Measurements from ENCODE around the gene KLF12.

Gene KLF12

GRCh38 chr13:74134221-74134776 lies at the start of gene KLF12:
KLF12 (minus strand) TSS chr13:74134404.
- peak; percentile 66 to 91 (median 76) for DNase-seq (ENCODE audit: low read depth in 4 of 4, low spot score in 1 of 4)

- no peak for DNase-seq (ENCODE audit: low read depth in 4 of 4, low spot score in 1 of 4)
These were observed 48.3 kb upstream of the KLF12 start for GRCh38 chr13:74182491-74182890.

- DNase-seq (ENCODE audit: low read depth in 4 of 4, low spot score in 1 of 4) = no peak
These were observed 40.6 kb upstream of the KLF12 start for GRCh38 chr13:74174810-74175209.

- DNase-seq (ENCODE audit: low read depth in 4 of 4, low spot score in 1 of 4) = no peak
These were observed 39.6 kb upstream of the KLF12 start for GRCh38 chr13:74173822-74174221.

- DNase-seq (ENCODE audit: low read depth in 4 of 4, low spot score in 1 of 4) = no peak
These were observed 37.4 kb upstream of the KLF12 start for GRCh38 chr13:74171641-74172040.

- DNase-seq (ENCODE audit: low read depth in 4 of 4, low spot score in 1 of 4) = no peak
These were observed 35.5 kb upstream of the KLF12 start for GRCh38 chr13:74169676-74170075.

GRCh38 chr13:74168263-74168675 lies 34.1 kb upstream of the KLF12 start:
- no peak for DNase-seq (ENCODE audit: low read depth in 4 of 4, low spot score in 1 of 4)

GRCh38 chr13:74166261-74167004 lies 32.2 kb upstream of the KLF12 start:
- no peak for DNase-seq (ENCODE audit: low read depth in 4 of 4, low spot score in 1 of 4)

- DNase-seq (ENCODE audit: low read depth in 4 of 4, low spot score in 1 of 4) = no peak
These were observed 28.6 kb upstream of the KLF12 start for GRCh38 chr13:74162782-74163181.

- DNase-seq (ENCODE audit: low read depth in 4 of 4, low spot score in 1 of 4) = no peak
These were observed 27.9 kb upstream of the KLF12 start for GRCh38 chr13:74162135-74162534.

DNA sequence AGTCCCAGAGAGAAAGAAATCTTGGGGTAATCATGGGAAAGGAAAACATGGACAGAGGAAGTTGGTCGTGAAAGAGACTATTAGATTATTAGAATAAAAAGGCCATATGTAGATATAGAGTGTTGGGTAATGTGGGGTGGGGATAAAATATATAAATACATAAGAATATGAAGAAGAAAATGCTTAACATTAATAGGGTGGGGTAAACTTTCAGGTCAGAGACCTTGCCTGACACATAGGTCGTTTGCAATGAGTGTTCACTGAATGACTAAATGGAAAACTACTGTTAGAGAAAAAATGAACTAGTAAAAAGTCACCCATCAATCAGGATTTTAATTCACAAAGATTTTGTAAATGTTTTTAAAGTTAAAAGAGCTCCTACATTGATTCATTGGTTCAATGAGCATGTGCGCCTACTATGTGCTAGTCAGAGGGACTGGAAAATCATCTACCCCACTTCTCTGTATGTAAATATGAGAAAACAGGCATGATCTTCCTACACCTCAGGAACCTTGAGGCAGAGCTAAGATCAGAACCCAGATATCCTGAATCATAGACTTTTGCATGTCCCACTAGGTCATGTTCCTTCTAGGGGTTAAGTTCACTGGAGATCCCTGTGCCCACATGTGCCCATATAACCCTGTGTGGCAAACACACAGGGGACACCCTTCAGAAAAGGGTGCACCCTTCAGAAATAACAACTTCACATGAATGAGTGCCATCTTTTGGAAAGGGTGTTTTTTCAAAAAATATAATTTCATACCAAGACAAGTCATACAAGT lies 24.6 kb upstream of the KLF12 start:
- no peak for DNase-seq (ENCODE audit: low read depth in 4 of 4, low spot score in 1 of 4)

GRCh38 chr13:74158028-74158427 lies 23.8 kb upstream of the KLF12 start:
- DNase-seq (ENCODE audit: low read depth in 4 of 4, low spot score in 1 of 4) = no peak

DNA sequence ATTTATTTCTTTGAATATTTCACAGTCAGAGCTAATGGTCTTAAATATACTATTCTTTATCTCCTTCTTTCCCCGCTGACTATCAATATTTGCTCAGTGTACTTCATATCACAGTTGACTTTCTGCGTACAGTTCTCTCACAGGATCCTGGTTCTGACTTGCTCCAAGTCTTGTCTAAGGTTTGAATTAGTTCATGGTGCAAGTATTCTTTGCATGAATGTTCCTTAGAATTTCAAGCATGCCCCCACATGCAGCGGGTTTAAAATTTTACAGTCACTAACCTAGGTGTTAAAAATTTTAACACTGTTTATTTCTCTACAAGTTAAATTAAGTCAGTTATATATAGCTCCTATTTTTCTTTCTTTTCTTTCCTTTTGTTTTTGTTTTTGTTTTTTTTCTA lies 20.8 kb upstream of the KLF12 start:
- no peak for DNase-seq (ENCODE audit: low read depth in 4 of 4, low spot score in 1 of 4)

DNA sequence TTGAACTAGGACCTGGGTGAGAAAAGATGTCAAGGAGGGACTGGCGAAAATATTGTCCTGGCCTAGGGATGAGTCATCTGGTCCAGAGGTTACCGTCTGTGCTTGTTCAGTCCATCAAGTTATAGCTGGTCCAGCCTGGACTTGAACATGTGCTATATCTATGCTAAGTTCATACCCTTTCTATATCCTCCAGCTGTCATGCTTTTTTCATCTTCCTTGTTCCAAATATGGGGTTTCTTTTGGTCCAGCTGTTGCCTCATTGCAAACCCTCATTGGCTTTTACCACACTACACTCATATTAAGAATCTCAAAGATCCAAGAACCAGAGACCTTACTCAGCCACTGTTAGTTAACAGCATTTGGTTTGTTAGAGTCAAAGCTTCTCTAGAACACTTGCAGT lies 19.1 kb upstream of the KLF12 start:
- no peak for DNase-seq (ENCODE audit: low read depth in 4 of 4, low spot score in 1 of 4)

DNA sequence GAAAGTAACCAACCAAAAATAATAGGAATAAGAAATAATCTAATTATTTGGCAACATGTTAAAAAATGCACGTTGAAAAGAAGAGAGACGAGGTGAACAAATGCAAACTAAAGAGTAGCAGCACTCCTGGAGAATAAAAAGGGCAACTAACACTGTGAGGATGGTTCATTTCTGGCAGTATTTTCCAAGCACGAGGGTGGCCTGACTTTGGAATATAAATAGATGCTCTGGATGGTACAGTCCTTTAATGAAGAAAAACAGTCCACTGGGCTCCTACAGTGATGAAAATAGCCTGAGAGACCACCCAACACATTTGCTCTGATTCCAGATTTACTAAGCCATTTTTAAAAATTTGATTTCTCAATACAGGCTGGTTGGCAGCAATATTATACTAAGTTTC lies 17.7 kb upstream of the KLF12 start:
- no peak for DNase-seq (ENCODE audit: low read depth in 4 of 4, low spot score in 1 of 4)

GRCh38 chr13:74148352-74148751 lies 14.1 kb upstream of the KLF12 start:
- no peak for DNase-seq (ENCODE audit: low read depth in 4 of 4, low spot score in 1 of 4)

GRCh38 chr13:74145249-74145975 lies 11.2 kb upstream of the KLF12 start:
- DNase-seq (ENCODE audit: low read depth in 4 of 4, low spot score in 1 of 4) = no peak

GRCh38 chr13:74144269-74144668 lies 10.1 kb upstream of the KLF12 start:
- DNase-seq (ENCODE audit: low read depth in 4 of 4, low spot score in 1 of 4) = no peak

- DNase-seq (ENCODE audit: low read depth in 4 of 4, low spot score in 1 of 4) = no peak
These were observed 8.1 kb upstream of the KLF12 start for GRCh38 chr13:74142257-74142656.

DNA sequence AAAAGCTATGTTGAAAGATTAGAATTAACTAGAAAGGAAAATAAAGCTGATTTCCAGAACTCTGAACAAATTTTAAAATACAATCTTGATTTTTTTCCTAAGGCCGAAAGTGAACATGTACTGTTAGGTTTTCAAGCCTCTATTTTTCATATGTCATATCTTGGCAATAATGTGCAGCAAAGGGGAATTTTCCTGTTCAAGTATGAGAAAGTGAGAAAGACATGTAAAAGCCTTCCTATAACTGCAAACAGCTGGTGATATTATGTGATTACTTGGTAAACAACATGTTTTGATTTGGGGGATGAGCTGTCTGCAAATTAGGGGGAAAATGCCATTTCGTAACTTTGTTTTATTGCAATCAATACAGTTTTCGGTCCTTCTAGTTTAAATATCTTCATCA lies 4.0 kb upstream of the KLF12 start:
- no peak for DNase-seq (ENCODE audit: low read depth in 4 of 4, low spot score in 1 of 4)

DNA sequence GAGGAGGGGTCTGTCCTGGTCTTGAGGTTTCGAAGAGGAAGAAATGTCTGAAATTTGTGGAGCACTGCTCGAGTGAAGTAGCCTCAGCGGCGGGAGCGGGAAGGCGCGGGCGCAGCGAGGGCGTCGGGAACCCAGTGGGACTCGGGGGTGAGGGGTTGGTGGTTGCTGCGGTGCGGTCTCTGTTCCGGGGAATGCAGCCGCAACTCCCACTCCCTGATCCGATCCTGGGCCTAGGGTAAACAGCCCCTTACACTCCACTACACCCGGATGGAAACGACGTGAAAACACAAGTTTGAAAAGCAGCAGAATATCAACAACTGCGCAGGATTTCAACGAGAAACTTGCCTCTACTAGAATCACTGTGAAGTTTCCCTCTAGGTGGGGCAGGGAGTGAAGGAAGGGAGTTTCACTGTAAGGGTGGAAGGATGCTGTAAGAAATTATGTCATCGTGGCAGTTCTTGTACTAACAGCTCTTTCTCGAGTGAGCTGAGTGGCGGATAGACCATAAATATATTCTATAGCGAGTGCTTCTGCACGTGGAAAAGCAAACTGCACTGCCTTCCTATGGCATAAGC lies 2.0 kb upstream of the KLF12 start:
- DNase-seq (ENCODE audit: low read depth in 4 of 4, low spot score in 1 of 4) = no peak
